NCI-H1417 (cell line): ENCODE data around the gene BRMS1L.
A peak's percentile ranks its signal among the peaks of the same experiment; 100 is the strongest.
"Not testable (repeated sequence)": the region's sequence is repeated elsewhere in the genome, so short reads cannot be mapped to it uniquely, and the experiment has no call there.

Source experiments
- DNase-seq, 3 experiments: peaks; one replicate each; lab custom pipeline; 2025; lab: John Stamatoyannopoulos, UW

The BRMS1L gene

DNA sequence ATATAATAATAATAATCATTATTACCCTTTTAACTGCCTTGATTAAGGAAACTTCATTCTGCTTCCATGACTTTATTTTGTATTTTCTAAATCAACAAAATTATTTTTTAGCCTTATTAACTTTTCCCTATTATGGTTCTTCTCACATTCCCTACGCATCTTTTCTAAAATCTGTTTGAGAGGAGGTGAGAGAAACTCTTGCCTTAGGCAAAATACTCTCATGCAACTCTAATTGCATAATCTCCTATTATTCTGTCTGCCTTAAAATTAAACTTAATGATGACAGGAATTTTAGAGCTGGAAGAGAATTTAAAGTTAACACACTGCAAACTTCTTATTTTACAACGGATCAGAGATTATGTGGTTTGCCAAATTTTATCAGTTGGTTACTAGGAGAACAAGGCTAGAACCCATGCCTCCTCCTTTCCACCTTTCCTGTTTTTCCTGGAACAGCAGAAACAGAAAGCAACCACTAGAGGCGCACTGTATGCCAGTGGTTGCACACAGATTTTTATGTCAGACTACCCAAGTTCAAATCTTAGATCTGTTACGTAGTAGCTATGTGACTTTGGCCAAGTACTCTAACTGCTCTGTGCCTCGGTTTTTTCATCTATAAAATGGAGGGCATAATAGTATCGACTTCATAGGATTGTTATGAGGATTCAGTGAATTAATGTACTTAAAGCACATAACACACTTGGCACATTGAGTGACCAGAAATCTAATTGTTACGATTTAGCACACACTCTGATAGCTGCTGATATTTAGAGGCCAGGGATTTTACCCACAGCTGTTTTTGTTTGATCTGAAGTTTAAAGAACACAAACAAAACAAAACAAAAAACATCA, 4.3 kb upstream of the BRMS1L start:
- peak in 2 of 3 experiments; percentile 8 to 39 for DNase-seq

DNA sequence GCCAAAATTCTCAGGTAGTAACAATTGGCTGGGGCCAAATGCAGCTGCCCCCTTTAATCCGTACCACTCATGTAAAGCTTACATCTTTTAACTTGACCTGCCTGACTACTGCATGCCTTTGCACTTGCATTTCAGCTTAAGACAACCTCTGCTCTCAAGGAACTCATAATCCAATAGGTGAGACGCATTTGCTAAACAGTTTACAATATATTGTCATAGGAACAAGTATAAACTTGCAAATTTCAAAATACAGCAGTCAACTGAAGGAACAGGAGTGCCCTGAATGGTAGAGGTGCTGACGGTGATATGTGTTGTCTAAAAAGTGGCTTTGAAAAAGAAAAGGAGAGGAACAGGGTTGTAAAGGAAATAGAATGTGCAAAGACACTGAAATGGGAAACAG, 3.6 kb upstream of the BRMS1L start:
- no peak for DNase-seq

DNA sequence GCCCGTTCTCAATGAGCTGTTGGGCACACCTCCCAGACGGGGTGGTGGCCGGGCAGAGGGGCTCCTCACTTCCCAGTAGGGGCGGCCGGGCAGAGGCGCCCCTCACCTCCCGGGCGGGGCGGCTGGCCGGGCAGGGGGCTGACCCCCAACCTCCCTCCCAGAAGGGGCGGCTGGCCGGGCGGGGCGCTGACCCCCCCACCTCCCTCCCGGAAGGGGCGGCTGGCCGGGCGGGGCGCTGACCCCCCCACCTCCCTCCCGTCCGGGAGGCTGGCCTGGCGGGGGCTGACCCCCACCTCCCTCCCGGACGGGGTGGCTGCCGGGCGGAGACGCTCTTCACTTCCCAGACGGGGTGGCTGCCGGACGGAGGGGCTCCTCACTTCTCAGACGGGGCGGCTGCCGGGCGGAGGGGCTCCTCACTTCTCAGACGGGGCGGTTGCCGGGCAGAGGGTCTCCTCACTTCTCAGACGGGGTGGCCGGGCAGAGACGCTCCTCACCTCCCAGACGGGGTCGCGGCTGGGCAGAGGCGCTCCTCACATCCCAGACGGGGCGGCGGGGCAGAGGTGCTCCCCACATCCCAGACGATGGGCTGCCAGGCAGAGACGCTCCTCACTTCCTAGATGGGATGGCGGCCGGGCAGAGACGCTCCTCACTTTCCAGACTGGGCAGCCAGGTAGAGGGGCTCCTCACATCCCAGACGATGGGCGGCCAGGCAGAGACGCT, 1.5 kb upstream of the BRMS1L start:
- not testable (repeated sequence) for DNase-seq

DNA sequence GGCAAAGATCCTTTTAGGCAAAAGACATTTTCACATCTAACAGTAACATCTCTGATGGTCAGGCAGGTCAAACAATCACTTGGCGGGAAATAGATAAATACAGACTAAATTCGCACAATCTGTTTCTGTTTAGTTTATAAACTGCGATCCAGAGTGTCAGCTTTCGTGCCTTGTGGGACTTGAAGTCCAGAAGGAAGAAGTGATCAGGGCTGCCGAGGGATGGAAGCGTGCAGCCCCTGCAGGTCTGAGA, 245 bp upstream of the BRMS1L start:
- DNase-seq, result no peak

DNA sequence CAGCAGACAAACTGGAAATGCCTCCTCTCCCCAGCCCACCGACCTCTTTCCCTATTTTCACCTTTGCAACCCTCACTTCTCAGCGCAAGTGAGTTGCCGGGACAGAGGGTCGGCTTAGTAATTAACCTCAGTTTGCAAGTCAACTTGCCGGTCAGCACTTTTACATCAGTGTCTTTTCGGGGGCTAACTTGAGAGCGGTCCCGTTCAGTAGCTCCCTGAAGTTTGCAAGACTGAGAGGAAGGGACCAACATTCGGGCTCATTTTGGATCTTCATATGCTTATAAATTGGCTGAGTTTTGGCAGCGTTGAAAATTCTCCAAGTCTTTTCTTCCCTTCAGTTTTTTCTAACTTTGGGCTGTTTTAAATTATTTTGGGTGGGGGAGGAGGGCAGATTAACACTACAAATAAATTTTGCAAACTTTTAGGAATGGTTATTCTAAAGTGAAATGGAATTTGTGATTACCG, 846 bp downstream of the BRMS1L start:
- DNase-seq, result no peak

DNA sequence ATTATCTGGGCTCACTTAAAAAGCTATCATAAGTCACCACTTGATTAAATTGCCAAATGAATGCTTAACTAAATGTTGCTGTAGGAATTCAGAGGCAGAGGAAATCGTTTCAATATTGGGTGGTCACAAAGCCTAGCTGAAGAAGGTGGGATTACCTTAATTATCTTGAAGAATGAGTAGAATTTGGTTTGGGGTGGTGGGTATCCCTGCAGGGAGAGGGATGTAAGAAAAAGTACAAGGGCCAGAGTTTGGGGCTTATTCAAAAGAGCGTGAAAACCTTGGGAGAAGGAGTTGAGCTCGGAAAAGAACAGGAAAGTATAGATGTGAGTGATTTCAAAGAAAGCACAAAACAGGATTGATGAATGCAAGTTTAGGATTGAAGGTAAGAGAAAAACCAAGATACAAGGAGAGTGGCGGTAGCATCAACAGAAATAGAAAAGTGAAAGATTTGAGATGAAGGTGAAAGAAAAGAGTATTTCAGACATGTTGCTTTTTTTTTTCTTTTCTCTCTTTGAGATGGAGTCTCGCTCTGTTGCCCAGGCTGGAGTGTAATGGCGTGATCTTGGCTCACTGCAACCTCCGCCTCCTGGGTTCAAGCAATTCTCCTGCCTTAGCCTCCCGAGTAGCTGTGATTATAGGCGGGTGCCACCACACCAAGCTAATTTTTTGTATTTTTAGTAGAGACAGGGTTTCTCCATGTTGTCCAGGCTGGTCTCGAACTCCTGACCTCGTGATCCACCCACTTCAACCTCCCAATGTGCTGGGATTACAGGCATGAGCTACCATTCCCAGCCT, 1.7 kb downstream of the BRMS1L start:
- no peak for DNase-seq

DNA sequence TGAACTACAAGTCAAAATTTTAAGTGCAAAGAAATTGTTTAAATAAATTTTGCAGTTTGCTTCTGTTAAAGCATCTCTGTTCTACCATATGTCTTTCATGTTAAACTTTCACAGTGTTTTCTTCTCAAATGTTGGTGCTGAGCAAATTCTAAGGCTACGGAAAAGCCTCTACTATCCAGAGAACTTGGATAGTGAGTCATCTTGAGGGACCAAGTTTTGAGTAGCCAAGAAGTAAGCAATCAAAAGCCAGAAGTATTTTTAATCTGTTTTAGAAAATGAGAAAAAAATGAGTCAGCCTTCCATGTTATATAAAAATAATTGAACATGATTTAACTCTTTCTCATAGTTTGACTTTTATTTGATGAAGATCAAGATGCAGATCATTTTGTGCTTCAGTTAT, 3.3 kb downstream of the BRMS1L start:
- no peak for DNase-seq

DNA sequence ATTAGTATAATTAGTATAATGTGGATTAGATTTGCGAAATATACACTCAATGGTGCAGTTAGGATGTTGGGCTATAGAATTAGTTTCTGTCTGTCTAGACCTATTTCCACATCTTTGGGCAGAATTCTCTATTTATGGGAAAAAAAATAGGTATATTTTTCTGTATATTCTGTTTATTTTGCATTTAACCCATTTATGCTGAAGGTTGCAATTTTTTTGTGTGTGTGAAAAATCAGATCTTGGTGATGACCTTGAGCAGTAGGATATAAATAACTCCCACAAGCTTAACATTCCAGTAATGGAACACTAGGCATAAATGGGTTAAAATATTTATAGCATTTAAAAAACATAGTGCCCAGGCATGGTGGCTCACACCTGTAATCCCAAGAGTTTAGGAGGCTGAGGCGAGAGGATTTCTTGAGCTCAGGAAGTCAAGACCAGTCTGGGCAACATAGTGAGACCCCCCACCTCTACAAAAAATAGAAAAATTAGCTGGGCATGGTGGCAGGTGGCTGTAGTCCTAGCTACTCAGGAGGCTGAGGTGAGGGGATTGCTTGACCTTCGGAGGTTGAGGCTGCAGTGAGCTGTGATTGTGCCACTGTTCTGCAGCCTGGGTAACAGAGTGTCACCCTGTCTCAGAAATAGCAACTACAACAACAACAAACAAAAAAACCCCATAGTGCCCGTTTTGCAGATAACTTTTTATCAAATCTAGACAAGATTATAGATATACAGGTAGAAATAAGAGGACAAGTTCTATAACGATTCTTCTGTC, 9.3 kb downstream of the BRMS1L start:
- no peak for DNase-seq

DNA sequence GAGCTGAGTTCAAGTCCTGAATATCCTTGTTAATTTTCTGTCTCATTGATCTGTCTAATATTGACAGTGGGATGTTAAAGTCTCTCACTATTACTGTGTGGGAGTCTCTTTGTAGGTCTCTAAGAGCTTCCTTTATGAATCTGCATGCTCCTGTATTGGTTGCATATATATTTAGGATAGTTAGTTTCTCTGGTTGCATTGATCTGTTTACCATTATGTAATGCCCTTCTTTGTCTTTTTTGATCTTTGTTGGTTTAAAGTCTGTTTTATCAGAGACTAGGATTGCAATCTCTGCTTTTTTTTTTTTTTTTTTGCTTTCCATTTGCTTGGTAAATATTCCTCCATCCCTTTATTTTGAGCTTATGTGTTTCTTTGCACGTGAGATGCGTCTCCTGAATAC, 15.6 kb downstream of the BRMS1L start:
- not testable (repeated sequence) for DNase-seq

DNA sequence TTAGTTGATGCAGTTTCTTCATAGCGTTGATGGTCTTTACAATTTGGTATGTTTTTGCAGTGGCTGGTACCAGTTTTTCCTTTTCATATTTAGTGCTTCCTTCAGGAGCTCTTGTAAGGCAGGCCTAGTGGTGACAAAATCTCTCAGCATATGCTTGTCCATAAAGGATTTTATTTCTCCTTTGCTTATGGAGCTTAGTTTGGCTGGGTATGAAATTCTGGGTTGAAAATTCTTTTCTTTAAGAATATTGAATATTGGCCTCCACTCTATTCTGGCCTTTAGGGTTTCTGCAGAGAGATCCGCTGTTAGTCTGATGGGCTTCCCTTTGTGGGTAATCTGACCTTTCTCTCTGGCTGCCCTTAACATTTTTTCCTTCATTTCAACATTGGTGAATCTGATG, 16.1 kb downstream of the BRMS1L start:
- not testable (repeated sequence) for DNase-seq

DNA sequence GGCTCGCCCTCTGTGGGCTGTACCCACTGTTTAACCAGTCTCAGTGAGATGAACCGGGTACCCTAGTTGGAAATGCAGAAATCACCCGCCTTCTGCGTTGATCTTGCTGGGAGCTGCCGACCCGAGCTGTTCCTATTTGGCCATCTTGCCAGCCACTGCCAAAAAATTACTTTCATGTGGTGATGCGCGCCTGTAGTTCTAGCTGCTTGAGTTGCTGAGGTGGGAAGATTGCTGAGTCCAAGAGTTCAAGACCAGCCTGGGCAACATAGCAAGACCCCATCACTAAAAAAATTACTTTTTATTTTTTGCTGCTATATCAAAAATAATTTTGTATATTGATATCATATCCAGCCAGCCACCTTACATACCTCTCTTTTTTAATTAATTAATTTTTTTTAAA, 18.4 kb downstream of the BRMS1L start:
- no peak for DNase-seq

DNA sequence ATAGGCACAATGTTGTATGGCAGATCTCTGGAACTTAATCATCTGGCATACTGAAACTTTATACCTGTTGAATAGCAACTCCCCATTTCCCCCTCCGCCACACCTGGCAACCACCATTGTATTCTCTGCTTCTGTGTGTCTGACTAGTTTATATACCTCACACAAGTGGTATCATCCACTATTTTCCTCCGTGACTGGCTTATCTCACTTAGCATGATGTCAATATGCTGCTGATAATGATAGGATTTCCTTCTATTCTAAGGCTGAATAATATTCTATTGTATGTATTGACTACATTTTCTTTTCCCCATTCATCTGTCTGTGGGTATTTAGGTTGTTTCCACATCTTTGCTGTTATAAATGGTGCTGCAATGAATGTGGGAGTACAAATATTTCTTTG, 21.5 kb downstream of the BRMS1L start:
- DNase-seq, result no peak

DNA sequence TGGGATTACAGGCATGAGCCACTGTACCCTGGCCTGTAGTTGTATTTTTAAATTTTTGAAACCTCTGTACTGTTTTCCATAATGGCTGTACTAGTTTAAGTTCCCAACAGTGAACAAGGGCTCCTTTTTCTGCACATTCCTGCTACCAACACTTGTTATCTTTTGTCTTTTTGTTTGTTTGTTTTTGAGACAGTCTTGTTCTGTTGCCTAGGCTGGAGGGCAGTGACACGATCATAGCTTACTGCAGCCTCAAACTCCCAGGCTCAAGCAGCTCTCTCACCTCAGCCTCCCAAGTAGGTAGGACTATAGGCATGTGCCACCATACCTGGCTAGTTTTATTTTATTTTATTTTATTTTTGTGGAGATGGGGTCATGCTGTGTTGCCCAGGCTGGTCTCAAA, 23.0 kb downstream of the BRMS1L start:
- DNase-seq, result no peak

DNA sequence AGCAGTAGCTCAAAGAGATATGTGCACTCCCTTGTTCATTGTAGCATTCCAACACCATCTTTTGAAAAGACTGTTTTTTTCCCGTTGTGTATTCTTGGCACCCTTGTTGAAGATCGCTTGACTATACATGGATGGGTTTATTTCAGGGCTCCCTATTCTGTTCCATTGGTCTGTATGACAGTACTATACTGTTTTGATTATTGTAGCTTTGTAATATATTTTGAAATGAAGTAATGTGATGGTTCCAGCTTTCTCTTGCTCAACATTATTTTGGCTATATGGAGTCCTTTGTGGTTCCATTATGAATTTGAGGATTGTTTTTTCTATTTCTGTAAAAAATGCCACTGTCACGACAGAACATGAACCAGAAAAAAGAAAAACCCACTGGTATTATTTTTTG, 25.7 kb downstream of the BRMS1L start:
- no peak for DNase-seq

DNA sequence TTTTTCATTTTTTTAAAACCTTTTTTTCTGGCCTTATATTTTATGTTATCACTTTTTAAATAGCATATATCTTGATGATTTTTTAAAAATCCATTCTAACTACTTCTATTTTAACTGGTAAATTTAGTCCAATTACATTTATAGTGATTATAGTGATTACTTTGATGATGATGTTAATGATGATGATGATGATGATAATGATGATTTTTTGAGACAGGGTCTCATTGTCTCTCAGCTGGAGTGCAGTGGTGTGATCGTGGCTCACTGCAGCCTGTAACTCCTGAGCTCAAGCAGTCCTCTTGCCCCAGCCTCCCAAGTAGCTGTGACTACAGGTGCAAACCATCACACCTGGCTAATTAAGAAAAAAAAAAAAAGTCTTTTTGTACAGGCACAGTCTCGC, 27.1 kb downstream of the BRMS1L start:
- no peak for DNase-seq

DNA sequence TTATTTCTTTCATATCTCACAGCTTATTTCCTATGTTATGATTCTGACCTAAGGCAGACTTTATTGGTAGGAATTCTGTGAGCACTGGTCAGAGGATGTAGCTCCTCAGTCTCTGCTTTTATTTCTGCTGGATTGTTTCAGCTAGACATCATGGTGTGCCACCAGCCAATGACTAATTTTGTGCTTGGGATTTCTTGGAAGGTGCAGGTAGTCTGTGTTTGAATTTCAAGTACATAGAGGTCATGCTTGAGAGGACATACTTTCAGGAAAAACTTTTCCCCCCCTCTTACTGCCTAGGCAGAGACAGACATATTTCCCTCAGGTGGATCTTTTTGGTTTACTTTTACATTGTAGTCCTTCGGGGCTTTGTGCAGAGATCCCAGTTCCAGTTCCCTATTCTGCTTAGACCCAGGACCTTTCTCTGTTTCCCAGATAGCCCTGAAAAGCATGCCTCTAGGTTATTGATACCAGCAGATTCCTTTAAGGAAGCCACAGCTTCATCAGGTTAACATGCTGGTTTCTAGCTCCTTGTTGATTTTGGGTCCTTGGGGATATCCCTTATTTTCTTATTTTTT, 28.6 kb downstream of the BRMS1L start:
- DNase-seq, result no peak

DNA sequence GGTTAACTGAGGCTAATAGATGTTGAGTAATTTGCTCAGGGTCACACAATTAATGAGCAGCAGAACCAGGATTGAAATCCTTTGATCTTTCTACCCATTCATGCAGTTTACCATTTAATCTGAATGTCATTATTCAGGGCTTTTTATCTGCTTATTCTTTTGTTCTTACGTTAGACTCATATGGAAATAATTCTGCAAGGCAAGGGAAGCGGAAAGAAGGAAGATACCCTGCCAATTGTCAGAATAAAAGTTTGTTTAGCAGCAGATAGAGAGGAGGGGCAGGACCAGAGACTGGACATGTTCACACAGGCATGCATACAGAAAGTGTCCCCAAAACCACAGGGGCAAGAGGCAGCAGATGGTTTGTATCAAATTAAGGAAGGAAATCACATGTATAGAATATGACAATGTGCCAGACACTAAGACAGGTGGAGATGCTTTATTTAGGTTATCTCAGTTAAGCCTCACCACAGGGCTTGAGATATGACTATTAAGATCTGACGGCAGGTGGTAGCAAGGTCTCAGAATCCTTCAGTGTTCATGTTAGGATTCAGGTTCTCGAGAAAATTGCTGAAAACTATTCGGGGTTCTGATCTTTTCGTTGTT, 29.8 kb downstream of the BRMS1L start:
- DNase-seq, result peak; percentile 21 to 73 (median 55)

DNA sequence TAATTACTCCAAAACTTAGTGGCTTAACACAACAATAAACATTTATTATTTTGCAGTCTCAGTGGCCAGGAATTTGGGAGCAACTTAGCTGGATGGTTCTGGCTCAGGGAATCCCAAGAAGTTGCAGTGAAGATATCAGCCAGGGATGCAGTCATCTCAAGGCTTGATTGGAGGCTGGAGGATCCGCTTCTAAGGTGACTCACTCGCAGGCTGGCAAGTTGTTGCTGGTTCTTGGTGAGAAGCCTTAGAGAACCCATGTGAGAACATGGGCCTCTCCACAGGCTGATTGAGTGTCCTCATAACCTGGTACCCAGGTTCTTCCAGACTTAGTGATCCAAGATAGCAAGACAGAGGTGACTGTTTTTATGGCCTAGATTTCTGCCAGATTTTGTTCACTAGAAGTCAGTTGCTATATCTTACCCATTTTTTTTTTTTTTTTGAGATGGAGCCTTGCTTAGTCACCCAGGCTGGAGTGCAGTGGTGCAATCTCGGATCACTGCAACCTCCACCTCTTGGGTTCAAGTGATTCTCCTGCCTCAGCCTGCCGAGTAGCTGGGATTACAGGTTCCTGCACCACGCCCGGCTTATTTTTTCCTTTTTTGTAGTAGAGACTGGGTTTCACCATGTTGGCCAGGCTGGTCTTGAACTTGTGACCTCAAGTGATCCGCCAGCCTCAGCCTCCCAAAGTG, 32.5 kb downstream of the BRMS1L start:
- DNase-seq, result no peak

DNA sequence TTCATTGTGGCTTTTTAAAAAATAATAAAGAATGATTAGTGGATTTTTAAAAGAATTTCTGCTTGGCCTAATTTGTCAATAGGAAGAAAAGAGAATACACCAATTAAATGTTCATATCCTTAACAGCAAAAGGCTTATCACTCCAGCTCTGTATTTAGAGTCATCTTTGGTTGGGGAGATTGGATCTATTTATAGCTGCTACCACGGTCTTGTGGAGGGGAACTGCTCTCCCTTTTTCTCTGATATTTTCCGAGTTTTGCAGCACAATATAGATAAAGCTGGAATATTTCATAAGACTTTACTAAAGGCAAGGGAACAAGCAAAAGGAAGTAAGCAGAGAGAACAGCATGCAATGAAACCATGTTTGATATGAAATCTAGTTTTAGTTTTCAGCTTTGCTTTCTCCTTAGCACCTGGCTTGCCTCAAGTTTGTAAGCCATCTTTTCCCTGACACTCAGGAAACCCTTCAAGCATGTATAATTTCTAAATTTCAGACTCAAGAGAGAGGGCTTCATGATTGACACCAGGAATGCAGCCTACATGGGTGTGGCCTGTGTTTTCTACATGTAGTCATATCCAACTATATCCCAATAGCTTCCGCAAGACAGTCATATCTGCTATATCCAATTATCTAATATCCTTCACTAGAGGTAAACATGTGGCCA, 35.2 kb downstream of the BRMS1L start:
- DNase-seq, result peak in 2 of 3 experiments; percentile 15 to 73
